Measurements from ENCODE around the gene XAB2. TPM values are rescaled to one million over a fixed set of nuclear protein-coding genes. Genes with fewer than 3 reads are reported as not detected.

XAB2 gene
- total RNA-seq, 1 donor from 2014 or later: 24.4 TPM

GRCh38 chr19:7595466-7596133 is 33.7 kb downstream of the XAB2 start, which contains the start of gene CAMSAP3:
TSS of gene CAMSAP3 (plus strand) at chr19:7595863. CDS start at chr19:7596003, 140 bp downstream.
- H3K27ac ChIP-seq (replicated peaks): no peak within 1 kb of the TSS
- H3K9me3 ChIP-seq (replicated peaks): no peaks in the 10 kb centered on the region
- H3K4me3 ChIP-seq: peak within 1 kb of the TSS; percentile 60
- peaks cover 82% of the 10 kb centered on the region for H3K27me3 ChIP-seq (ENCODE audit: low read depth)
- no peak for TF ChIP-seq CTCF (IDR thresholded peaks at IDR 0.05; ENCODE audit: borderline replicate concordance)
- H3K36me3 ChIP-seq: no peaks in the 10 kb centered on the region
- intact Hi-C loops (cut with micrococcal nuclease): no loop called here
- peaks cover 6% of the 10 kb centered on the region for H3K4me1 ChIP-seq
- no peak for DNase-seq

GRCh38 chr19:7590256-7590655 is 39.1 kb downstream of the XAB2 start:
- DNase-seq: no peak
- intact Hi-C loops (cut with micrococcal nuclease): no loop called here
- Histone ChIP-seq H3K4me1 (no peaks in the 10 kb centered on the region), H3K36me3 (no peaks in the 10 kb centered on the region), H3K9me3 (replicated peaks) (no peaks in the 10 kb centered on the region), H3K4me3 (no peak overlapping the region), H3K27me3 (ENCODE audit: low read depth) (peaks cover 77% of the 10 kb centered on the region), H3K27ac (replicated peaks) (no peak overlapping the region)
- TF ChIP-seq CTCF (IDR thresholded peaks at IDR 0.05; ENCODE audit: borderline replicate concordance): no peak

DNA sequence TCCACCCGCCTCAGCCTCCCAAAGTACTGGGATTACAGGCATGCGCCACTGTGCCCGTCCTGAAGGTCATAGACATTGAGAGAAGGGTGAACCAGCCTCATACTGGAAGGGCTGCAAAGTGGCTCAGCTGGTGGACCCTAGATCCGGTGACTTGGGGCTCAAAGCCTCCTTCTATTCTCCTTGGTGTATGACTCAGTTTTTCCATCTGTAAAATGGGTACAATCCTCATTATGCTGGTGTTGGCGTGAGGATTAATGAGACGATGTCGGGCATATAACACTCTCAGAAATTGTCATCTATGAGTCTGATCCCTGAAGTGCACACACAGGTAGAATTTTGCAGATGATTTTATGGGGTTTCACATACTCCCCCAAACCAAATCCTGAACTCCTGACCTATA is 39.5 kb downstream of the XAB2 start:
- Histone ChIP-seq H3K4me1 (no peaks in the 10 kb centered on the region), H3K27ac (replicated peaks) (no peak overlapping the region), H3K36me3 (no peaks in the 10 kb centered on the region), H3K9me3 (replicated peaks) (no peaks in the 10 kb centered on the region), H3K4me3 (no peak overlapping the region), H3K27me3 (ENCODE audit: low read depth) (peaks cover 72% of the 10 kb centered on the region)
- DNase-seq: no peak
- intact Hi-C loops (cut with micrococcal nuclease): no loop called here
- TF ChIP-seq CTCF (IDR thresholded peaks at IDR 0.05; ENCODE audit: borderline replicate concordance): no peak

DNA sequence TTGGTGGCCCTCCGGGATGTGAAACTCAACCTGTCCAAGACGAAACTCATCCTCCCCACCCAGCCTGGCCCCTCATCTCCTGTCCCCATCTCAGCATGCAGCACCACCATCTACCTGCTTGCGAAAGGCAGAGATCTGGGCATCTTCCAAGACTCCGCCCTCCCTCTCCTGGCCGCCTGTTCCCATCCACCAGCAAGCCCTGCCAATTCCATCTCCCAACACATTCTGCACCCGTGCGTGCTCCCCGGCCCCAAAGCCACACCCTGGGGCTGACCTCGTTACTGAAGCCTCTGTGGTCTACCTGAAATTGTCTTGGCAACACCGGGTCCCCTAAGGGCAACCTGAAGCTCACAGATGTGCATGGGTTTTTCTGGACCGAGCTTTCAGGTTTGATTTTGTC is 46.9 kb downstream of the XAB2 start:
- Histone ChIP-seq H3K36me3 (no peaks in the 10 kb centered on the region), H3K27ac (replicated peaks) (no peak overlapping the region), H3K4me3 (no peak overlapping the region), H3K4me1 (no peaks in the 10 kb centered on the region), H3K9me3 (replicated peaks) (no peaks in the 10 kb centered on the region), H3K27me3 (ENCODE audit: low read depth) (peaks cover 6% of the 10 kb centered on the region)
- DNase-seq: no peak
- intact Hi-C loops (cut with micrococcal nuclease): no loop called here
- no peak for TF ChIP-seq CTCF (IDR thresholded peaks at IDR 0.05; ENCODE audit: borderline replicate concordance)

DNA sequence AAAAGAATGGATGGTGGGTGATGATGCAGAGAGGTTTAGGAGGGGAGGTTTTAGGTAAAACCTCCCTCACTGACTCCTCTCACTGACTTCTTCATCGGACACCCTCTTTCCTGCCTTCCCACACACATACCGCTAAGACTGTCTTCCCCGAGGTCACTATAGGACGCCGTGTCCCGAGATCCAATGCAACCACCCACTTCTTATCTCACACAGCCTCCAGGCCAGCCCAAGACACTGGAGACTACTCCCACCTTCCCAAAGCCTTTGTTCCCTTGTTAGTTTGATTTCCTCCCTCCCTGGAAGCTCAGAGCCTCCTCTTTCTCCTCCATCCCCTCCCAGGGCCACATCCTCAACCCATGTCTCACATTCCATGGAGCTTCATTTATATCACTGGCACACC is 50.2 kb downstream of the XAB2 start:
- no peak for DNase-seq
- peaks cover 9% of the 10 kb centered on the region for H3K27me3 ChIP-seq (ENCODE audit: low read depth)
- intact Hi-C loops (cut with micrococcal nuclease): no loop called here
- H3K4me1 ChIP-seq: no peaks in the 10 kb centered on the region
- no peak overlapping the region for H3K4me3 ChIP-seq
- no peak overlapping the region for H3K27ac ChIP-seq (replicated peaks)
- no peak for TF ChIP-seq CTCF (IDR thresholded peaks at IDR 0.05; ENCODE audit: borderline replicate concordance)
- H3K36me3 ChIP-seq: no peaks in the 10 kb centered on the region
- no peaks in the 10 kb centered on the region for H3K9me3 ChIP-seq (replicated peaks)
